Ishikawa (cell line): ENCODE measurements around the gene UVSSA.

Experiments
- CEBPB ChIP-seq: IDR thresholded peaks from 2 replicates; pipeline ENCODE4 v1.6.1; 2012
- CREB1 ChIP-seq: IDR thresholded peaks from 2 replicates; pipeline ENCODE4 v1.6.1; 2012; ENCODE audit warnings: low read depth
- EGR1 ChIP-seq: IDR thresholded peaks from 2 replicates; pipeline ENCODE4 v1.6.1; 2012
- EP300 ChIP-seq: IDR thresholded peaks from 2 replicates; pipeline ENCODE4 v1.6.1; 2012; ENCODE audit warnings: borderline replicate concordance
- FOXM1 ChIP-seq: IDR thresholded peaks from 2 replicates; pipeline ENCODE4 v1.6.1; 2012; ENCODE audit warnings: low read depth, borderline replicate concordance
- NFIC ChIP-seq: IDR thresholded peaks from 2 replicates; pipeline ENCODE4 v1.6.1; 2012
- RAD21 ChIP-seq: IDR thresholded peaks from 2 replicates; pipeline ENCODE4 v1.6.1; 2012; ENCODE audit warnings: low read depth
- TAF1 ChIP-seq: IDR thresholded peaks from 2 replicates; pipeline ENCODE4 v1.6.1; 2012; ENCODE audit warnings: low read depth, mild to moderate bottlenecking
- TCF12 ChIP-seq: IDR thresholded peaks from 2 replicates; pipeline ENCODE4 v1.6.1; 2012; ENCODE audit warnings: low read depth
- TEAD4 ChIP-seq: IDR thresholded peaks from 2 replicates; pipeline ENCODE4 v1.6.1; 2012
- YY1 ChIP-seq: IDR thresholded peaks from 2 replicates; pipeline ENCODE4 v1.6.1; 2012; ENCODE audit warnings: low read depth
- ZBTB7A ChIP-seq: IDR thresholded peaks from 2 replicates; pipeline ENCODE4 v1.6.1; 2012; ENCODE audit warnings: low read depth
- TF ChIP-seq, protein P1 (sequence below): IDR thresholded peaks from 2 replicates; pipeline ENCODE4 v1.6.1; 2012; ENCODE audit warnings: low read depth, mild to moderate bottlenecking
- TF ChIP-seq, protein P2 (sequence below): IDR thresholded peaks from 2 replicates; pipeline ENCODE4 v1.6.1; 2012
- TF ChIP-seq, protein P3 (sequence below): IDR thresholded peaks from 2 replicates; pipeline ENCODE4 v1.6.1; 2012

The UVSSA gene

DNA sequence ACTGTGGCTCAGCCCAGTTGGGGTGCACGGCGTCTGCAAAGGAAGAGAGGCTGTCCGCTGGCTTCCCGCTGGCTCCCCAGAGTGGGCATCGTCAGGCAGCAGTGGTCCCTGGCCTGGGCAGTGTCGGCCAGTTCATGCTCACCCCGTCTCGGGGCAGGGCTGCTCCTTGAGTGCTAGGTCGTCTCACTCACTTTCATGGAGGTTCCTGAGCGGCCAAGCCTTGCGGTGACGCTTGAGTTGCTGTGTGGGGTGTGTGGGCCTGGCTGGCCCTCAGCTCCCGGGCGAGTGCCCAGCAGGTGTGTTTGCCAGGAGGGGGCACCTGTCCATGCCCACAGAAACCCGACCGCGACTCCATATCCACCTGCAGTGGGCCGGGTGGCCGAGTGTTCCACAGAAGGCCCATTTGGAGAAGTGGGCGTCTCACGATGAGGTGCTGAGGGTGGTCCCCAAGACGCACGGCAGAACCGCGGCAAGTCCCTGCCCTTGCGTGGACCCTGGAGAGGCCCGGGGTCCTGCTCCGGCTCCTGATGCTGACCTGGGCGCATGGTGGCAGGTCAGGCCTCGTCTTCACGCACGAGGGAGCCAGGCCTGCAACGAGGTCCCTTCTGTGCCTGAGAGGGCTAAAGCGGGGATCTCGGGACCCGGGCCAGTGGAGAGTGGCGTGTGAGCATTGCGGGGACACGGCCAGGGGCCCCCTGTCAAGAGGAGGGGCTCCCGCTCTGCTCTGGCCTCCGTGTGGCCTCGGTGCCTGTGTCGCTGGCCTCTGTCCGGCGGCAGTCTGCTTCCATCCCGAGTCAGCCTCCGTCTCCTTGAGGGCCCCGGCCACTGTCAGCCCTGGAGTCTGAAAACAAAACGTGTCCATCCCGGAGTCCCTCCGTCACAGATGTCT, 18.5 kb upstream of the UVSSA start:
- TF ChIP-seq, protein P1, sequence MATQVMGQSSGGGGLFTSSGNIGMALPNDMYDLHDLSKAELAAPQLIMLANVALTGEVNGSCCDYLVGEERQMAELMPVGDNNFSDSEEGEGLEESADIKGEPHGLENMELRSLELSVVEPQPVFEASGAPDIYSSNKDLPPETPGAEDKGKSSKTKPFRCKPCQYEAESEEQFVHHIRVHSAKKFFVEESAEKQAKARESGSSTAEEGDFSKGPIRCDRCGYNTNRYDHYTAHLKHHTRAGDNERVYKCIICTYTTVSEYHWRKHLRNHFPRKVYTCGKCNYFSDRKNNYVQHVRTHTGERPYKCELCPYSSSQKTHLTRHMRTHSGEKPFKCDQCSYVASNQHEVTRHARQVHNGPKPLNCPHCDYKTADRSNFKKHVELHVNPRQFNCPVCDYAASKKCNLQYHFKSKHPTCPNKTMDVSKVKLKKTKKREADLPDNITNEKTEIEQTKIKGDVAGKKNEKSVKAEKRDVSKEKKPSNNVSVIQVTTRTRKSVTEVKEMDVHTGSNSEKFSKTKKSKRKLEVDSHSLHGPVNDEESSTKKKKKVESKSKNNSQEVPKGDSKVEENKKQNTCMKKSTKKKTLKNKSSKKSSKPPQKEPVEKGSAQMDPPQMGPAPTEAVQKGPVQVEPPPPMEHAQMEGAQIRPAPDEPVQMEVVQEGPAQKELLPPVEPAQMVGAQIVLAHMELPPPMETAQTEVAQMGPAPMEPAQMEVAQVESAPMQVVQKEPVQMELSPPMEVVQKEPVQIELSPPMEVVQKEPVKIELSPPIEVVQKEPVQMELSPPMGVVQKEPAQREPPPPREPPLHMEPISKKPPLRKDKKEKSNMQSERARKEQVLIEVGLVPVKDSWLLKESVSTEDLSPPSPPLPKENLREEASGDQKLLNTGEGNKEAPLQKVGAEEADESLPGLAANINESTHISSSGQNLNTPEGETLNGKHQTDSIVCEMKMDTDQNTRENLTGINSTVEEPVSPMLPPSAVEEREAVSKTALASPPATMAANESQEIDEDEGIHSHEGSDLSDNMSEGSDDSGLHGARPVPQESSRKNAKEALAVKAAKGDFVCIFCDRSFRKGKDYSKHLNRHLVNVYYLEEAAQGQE: no peak
- TF ChIP-seq NFIC (no peak), ZBTB7A (no peak), FOXM1 (no peak), CEBPB (no peak), CREB1 (no peak), TCF12 (no peak), YY1 (no peak), EP300 (no peak), TAF1 (no peak), RAD21 (no peak), TEAD4 (no peak), EGR1 (no peak)
- TF ChIP-seq, protein P2, sequence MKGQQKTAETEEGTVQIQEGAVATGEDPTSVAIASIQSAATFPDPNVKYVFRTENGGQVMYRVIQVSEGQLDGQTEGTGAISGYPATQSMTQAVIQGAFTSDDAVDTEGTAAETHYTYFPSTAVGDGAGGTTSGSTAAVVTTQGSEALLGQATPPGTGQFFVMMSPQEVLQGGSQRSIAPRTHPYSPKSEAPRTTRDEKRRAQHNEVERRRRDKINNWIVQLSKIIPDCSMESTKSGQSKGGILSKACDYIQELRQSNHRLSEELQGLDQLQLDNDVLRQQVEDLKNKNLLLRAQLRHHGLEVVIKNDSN: no peak
- TF ChIP-seq, protein P3, sequence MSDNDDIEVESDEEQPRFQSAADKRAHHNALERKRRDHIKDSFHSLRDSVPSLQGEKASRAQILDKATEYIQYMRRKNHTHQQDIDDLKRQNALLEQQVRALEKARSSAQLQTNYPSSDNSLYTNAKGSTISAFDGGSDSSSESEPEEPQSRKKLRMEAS: no peak

DNA sequence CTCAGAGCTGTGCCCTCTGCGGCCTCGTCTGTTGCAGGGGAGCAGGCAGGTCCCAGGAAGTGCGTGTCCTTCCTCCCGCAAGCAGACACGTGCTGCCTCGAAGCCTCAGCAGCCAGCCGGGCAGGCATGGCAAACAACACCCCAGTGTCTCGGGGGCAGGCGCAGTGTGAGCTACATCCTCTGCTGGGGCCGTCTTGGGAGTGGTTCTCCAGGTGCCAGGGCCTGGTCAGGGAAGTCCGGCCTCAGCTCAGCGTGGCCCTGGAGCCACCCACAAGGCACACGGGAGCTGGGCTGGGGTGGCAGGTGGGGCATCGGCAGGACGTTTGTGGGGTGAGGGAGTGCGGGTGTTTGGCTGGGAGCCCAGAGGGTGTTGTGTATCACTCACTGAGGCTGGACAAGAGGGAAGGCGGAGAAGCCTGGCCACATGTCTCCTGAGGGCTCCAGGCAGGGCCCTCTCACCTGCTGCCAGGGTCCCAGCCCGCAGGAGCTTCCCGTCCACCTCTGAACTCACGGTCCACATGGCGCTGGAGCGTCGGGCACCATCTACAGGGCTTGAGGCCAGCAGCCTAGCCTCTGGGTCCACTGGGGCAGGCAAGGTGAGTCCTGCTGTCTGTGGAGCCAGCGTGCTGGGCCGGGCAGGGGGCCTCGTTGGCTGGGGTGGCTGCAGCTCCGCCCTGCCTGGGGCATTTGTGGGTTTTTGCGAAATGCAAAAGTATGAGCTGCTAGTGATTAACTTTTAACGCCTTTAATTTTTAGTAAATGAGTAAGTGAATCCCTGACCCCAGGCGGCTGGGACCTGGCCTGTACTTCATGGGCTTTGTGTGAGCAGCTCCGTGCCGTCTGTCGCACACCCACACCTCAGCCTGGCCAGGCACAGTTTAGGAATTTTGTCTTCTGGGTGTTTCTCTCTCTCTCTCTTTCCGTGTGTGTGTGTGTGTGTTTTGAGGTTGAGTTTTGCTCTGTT, 17.3 kb upstream of the UVSSA start:
- TF ChIP-seq, protein P1: no peak
- TF ChIP-seq TCF12 (no peak), FOXM1 (no peak), ZBTB7A (no peak), TEAD4 (no peak), TAF1 (no peak), EGR1 (no peak), NFIC (no peak), CEBPB (no peak), RAD21 (no peak), EP300 (no peak), CREB1 (no peak), YY1 (no peak)
- TF ChIP-seq, protein P2: no peak
- TF ChIP-seq, protein P3: no peak

DNA sequence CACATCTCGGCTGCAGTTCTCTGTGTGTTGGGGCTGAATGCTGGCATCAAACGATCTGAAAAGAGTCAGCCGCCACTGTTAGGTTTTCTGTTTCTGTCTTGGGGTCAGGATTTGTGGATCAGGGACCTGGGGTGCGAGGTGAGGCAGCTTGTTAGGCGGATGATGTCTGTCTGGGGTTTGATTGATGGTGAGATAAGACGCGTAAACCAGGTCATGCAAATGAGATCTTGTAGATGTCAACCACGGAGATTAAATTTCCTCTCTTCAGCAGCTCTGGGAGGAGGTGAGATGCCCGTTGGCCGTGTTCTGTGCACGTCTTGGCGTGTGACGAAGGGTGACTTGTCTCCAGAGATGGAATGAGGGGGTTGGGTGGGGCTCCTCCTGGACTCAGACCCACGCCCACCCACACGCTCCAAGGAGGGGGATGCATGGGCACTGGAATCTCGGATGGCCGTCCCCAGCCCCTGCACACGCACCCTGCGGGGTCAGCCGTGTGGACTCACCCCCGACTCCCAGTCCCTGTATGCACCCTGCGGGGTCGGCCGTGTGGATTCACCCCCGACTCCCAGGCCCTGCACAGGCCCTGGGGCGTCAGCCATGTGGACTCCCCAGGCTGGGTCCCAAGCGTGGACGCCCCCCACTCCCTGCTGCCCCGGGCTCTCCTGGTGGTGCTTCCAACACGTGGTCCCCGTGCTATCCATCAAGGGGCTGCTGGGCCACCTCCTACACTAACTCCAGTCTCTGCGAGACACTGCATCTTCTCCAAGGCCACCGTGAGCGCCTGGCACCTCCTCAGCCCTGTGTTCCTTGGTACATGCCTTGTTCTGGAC, 16.0 kb upstream of the UVSSA start:
- TF ChIP-seq FOXM1: no peak
- no peak for TF ChIP-seq EGR1
- no peak for TF ChIP-seq CEBPB
- TF ChIP-seq, protein P1: no peak
- TF ChIP-seq, protein P3: no peak
